Smooth muscle cell (in vitro differentiated cells): ENCODE data around the gene STAT3. TPM values are rescaled to one million over a fixed set of nuclear protein-coding genes. Genes with fewer than 3 reads are reported as not detected.

Experiments used
- DNase-seq: peaks from one replicate; lab custom pipeline; 2025; ENCODE audit not compliant: unreplicated experiment; lab: John Stamatoyannopoulos, UW
- H2AFZ ChIP-seq: fragments of 200-600 bp; sonication (generic); 2 replicates; pipeline ENCODE4 v1.6.0; 2016; ENCODE audit warnings: antibody characterized with exemption, low read depth, mild to moderate bottlenecking
- H3F3A ChIP-seq: fragments of 200-600 bp; sonication (generic); 2 replicates; pipeline ENCODE4 v1.6.0; 2017; ENCODE audit warnings: antibody characterized with exemption, low read depth
- H3K27ac ChIP-seq: fragments of 200-600 bp; sonication (generic); 2 replicates; pipeline ENCODE4 v1.5.1; 2016; ENCODE audit warnings: low read depth, mild to moderate bottlenecking
- H3K27me3 ChIP-seq: fragments of 200-600 bp; sonication (generic); 2 replicates; pipeline ENCODE4 v1.6.1; 2016; ENCODE audit warnings: low read depth, mild to moderate bottlenecking
- H3K36me3 ChIP-seq: fragments of 200-600 bp; sonication (generic); 2 replicates; pipeline ENCODE4 v1.5.1; 2016; ENCODE audit warnings: low read depth
- H3K4me1 ChIP-seq: fragments of 200-600 bp; sonication (generic); 2 replicates; pipeline ENCODE4 v1.5.1; 2016; ENCODE audit warnings: low read depth
- H3K4me2 ChIP-seq: fragments of 200-600 bp; sonication (generic); 2 replicates; pipeline ENCODE4 v1.6.0; 2016; ENCODE audit warnings: mild to moderate bottlenecking
- H3K4me3 ChIP-seq: fragments of 200-600 bp; sonication (generic); 2 replicates; pipeline ENCODE4 v1.5.1; 2016; ENCODE audit warnings: mild to moderate bottlenecking
- H3K79me2 ChIP-seq: fragments of 200-600 bp; sonication (generic); 2 replicates; pipeline ENCODE4 v1.6.0; 2016; ENCODE audit warnings: low read depth, mild to moderate bottlenecking
- H3K9ac ChIP-seq: fragments of 200-600 bp; sonication (generic); 2 replicates; pipeline ENCODE4 v1.6.0; 2016; ENCODE audit warnings: low read depth
- H3K9me3 ChIP-seq: fragments of 200-600 bp; sonication (generic); replicated peaks from 2 replicates; pipeline ENCODE4 v1.5.1; 2016; ENCODE audit warnings: low read depth
- H4K20me1 ChIP-seq: fragments of 200-600 bp; sonication (generic); 2 replicates; pipeline ENCODE4 v1.6.0; 2016; ENCODE audit warnings: low read depth
- WGBS: methylation state at CpG from one replicate; pipeline ENCODE4 v1.1.7; 2016; ENCODE audit warnings: low lambda C conversion rate; 5-methylcytosine and 5-hydroxymethylcytosine counted together
- polyA plus RNA-seq: library from polyadenylated mRNA; unstranded; fragments of >200 nt; fragmentation: Nextera tagmentation; extraction: Ambion mirVana; gene quantifications from 2 replicates; pipeline ENCODE4 v1.2.1, GENCODE V29; 2016
- total RNA-seq: library from RNA; depleted of rRNA; stranded (reverse); fragments of >200 nt; gene quantifications from 2 replicates; pipeline ENCODE4 v1.2.3, GENCODE V29; 2014
- TF ChIP-seq, protein P1 (sequence below): fragments of 200-600 bp; sonication (generic); IDR thresholded peaks from 2 replicates; pipeline ENCODE4 v1.5.1; 2017; ENCODE audit warnings: borderline replicate concordance, mild to moderate bottlenecking, antibody characterized with exemption; ENCODE audit not compliant: insufficient read depth, poor library complexity, severe bottlenecking

Gene STAT3
- total and polyA plus RNA-seq, 2 experiments from 2014 or later = 85.6 to 87.7 TPM

DNA sequence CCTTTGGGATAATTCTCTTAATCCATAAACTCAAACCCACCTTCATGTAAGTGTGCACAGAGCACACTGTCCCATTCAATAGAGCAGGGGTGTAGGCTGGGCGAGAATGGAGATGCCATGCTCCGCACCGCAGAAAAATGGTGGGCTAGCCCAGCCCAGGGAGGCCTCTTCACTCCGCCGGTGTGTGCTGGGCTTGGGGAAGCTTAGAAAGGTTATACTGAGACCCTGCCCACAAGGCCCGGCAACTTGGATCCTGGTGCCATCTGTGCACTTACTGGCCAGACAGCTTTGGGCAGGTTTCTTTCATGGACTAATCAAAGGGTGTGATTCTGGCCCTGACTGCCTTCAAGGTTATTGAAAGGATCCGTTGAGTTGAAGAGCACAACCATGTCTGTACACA is 103.7 kb downstream of the STAT3 start:
- Histone ChIP-seq H3F3A (no peaks in the 10 kb centered on the region), H3K36me3 (no peaks in the 10 kb centered on the region), H4K20me1 (no peaks in the 10 kb centered on the region), H3K79me2 (no peaks in the 10 kb centered on the region), H3K9me3 (no peaks in the 10 kb centered on the region), H2AFZ (no peak overlapping the region), H3K27ac (no peak overlapping the region), H3K9ac (no peak overlapping the region), H3K4me1 (peaks cover 4% of the 10 kb centered on the region), H3K27me3 (no peaks in the 10 kb centered on the region), H3K4me3 (no peak overlapping the region), H3K4me2 (no peak overlapping the region)
- 95% methylated on average over 7 of the region's 7 CpGs for WGBS
- DNase-seq = no peak
- TF ChIP-seq, protein P1, sequence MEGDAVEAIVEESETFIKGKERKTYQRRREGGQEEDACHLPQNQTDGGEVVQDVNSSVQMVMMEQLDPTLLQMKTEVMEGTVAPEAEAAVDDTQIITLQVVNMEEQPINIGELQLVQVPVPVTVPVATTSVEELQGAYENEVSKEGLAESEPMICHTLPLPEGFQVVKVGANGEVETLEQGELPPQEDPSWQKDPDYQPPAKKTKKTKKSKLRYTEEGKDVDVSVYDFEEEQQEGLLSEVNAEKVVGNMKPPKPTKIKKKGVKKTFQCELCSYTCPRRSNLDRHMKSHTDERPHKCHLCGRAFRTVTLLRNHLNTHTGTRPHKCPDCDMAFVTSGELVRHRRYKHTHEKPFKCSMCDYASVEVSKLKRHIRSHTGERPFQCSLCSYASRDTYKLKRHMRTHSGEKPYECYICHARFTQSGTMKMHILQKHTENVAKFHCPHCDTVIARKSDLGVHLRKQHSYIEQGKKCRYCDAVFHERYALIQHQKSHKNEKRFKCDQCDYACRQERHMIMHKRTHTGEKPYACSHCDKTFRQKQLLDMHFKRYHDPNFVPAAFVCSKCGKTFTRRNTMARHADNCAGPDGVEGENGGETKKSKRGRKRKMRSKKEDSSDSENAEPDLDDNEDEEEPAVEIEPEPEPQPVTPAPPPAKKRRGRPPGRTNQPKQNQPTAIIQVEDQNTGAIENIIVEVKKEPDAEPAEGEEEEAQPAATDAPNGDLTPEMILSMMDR = no peak

DNA sequence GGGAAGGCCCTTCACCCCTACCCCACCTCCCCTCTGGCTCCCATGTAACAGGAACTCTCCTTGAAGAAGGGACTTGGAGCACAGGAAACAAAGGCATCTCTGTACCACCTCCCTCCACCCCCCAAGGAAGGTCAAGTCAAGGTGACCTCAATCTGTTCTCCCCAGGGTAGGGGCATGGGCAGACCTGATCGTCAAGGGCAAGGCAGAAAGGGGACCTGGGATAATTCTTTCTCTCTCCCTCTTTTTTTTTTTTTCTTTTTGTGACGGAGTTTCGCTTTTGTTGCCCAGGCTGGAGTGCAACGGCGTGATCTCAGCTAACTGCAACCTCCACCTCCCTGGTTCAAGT is 104.2 kb downstream of the STAT3 start:
- no peak overlapping the region for H3K9ac ChIP-seq
- H3K4me2 ChIP-seq = no peak overlapping the region
- H2AFZ ChIP-seq = no peak overlapping the region
- H3K27ac ChIP-seq = no peak overlapping the region
- H3K36me3 ChIP-seq = no peaks in the 10 kb centered on the region
- WGBS = 89% methylated on average over 5 of the region's 5 CpGs
- H3K4me3 ChIP-seq = no peak overlapping the region
- H3K79me2 ChIP-seq = no peaks in the 10 kb centered on the region
- peaks cover 4% of the 10 kb centered on the region for H3K4me1 ChIP-seq
- H4K20me1 ChIP-seq = no peaks in the 10 kb centered on the region
- no peaks in the 10 kb centered on the region for H3F3A ChIP-seq
- H3K9me3 ChIP-seq = no peaks in the 10 kb centered on the region
- DNase-seq = no peak
- H3K27me3 ChIP-seq = no peaks in the 10 kb centered on the region
- TF ChIP-seq, protein P1 = no peak

DNA sequence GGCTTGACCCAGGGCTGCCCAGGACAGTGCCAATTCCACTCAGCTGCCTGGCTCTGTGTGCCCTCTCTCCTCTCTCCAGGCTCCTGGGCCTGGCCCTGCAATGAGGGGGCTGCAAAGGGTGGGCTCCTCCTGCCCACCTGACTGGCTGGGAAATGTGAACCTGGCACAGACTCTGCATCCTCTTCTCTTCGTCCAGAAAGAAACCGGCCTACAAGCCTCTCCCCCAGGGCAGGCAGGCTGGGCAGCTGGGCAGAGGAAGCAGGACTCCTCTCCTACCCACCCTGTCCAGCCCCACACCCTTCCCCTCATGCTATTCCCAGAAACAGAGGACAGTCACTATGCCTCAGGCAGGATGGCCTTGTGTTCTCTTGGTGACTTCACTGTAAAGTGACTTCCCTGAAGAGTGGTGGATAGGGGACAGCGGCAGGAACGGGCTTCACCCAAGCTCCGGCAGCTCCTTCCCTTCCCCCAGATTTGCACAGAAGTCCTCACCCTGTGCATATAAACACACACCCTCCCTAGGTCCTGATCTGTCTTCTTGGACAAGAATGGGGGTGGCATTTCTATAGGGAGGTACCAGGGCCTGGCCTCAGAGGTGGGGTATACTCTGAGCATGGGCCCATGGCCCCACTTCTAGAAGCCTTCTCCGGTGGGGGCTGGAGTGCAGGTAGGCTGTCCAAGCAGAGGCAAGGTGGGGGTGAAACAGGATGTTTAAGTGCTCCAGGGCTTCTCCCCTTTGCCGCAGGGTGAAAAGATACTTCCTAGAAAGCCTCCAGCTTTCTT is 104.8 kb downstream of the STAT3 start:
- Histone ChIP-seq H3K36me3 (no peaks in the 10 kb centered on the region), H4K20me1 (no peaks in the 10 kb centered on the region), H3F3A (no peaks in the 10 kb centered on the region), H3K4me3 (no peak overlapping the region), H3K9me3 (no peaks in the 10 kb centered on the region), H3K27me3 (no peaks in the 10 kb centered on the region), H2AFZ (no peak overlapping the region), H3K4me2 (no peak overlapping the region), H3K27ac (no peak overlapping the region), H3K79me2 (no peaks in the 10 kb centered on the region), H3K4me1 (peaks cover 4% of the 10 kb centered on the region), H3K9ac (no peak overlapping the region)
- WGBS = 90% methylated on average over 7 of the region's 7 CpGs
- DNase-seq = no peak
- TF ChIP-seq, protein P1 = no peak
